Kasumi-1 (cell line): ENCODE measurements around the gene RMDN3.

ENCODE experiments used
- DNase-seq, 2 experiments: peaks; one replicate each; lab custom pipeline; 2025; lab: John Stamatoyannopoulos, UW

The RMDN3 gene

GRCh38 chr15:40747685-40748631, 7.1 kb downstream of the RMDN3 start:
- no peak for DNase-seq

GRCh38 chr15:40746916-40747418, 8.1 kb downstream of the RMDN3 start:
- no peak for DNase-seq

- no peak for DNase-seq
These were observed 10.3 kb downstream of the RMDN3 start for GRCh38 chr15:40744815-40745152.

GRCh38 chr15:40743921-40744814, 10.9 kb downstream of the RMDN3 start:
- DNase-seq = no peak

DNA sequence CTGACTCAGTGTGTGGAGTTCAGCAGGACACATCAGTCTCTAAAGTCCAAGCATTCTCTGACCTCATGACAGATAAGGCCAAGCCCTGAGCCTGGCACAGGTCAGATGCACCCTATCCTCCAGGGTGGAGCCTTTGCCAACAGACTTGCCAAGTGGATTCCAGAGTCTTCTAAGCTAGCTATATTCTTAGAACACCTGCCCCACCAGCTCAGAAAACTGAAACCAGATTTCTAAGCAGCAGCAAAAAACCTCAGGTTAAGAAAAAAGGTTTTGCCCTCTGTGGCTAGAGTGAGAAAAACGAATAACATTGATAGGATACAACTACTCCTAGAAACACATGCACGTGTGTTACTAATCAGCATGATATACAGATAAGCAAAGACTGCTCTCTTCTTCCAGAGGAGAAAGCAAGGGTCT, 11.6 kb downstream of the RMDN3 start:
- no peak for DNase-seq

- DNase-seq = no peak
These were observed 15.2 kb downstream of the RMDN3 start for GRCh38 chr15:40739854-40740253.

DNA sequence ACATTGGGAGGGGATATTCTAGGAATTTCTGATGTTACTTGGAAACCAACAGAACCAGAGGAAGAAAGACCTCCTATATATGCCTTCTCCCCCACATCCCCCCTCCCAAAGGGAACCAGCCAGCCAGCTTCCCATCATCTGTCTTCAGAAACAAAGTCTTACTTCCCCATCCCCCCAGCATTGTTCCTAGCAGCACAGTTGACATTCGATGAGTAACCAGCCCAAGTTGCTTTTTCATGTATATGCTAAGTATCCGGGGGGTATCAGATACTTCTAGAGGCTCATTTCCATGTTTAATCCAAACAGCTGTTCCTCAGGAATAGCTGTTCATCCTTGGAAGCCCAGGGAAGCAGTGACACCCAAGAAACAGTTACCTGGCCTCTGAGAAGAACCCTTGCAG, 16.0 kb downstream of the RMDN3 start:
- DNase-seq = no peak

DNA sequence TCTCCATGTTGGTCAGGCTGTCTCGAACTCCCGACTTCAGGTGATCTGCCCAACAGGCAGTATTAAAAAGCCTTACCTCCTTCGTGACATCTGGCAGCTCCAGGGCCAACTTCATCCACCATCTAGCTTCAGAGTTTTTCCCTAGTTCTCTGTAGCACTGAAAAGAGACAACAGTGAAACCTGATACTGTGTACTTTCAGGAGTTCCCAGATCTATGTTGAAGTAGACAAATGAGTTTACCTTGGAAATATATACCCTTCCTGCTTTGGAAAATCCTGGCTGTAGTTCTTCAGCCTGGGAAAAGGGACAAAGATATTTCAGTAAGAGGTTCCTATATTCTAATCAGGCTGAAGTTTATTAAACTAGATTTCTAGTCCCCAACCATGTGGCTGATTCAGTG, 18.0 kb downstream of the RMDN3 start:
- DNase-seq = no peak

DNA sequence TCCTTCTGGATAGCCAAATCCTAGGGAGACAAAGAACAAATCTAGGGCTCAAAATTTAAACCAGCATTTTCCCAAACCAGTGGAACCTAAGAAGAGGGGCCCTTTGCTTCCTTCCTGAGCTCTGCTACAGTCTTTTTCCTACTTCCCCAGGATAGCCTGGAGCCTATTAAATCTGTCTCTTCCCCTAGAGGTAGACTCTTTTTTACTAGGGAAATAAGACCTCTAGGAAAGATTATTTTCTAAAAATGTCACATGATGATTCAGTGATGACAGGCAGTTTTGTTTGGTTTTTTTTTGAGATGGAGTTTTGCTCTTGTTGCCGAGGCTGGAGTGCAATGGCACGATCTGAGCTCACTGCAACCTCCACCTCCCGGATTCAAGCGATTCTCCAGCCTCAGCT, 18.5 kb downstream of the RMDN3 start:
- no peak for DNase-seq

GRCh38 chr15:40731034-40731433, 24.0 kb downstream of the RMDN3 start:
- no peak for DNase-seq

DNA sequence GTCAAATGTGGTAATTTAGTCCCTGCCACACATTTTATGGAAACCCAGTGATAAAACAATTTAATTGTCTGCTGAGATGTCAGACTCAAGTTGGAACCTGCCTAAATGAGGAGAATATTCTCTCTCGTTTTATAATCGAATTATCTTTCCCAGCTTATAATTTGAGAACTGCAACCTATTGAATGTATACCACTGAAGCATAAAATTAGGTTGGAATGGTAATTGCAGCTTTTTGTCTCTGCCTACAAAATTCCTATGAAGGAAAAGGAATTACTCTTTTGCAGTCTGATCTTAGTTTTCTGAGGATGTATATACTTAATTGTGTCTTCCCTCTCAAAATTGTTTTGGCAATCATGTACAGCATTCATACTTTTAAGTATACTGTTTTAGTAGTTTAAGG, 31.1 kb downstream of the RMDN3 start:
- DNase-seq = no peak

GRCh38 chr15:40722934-40723333, 32.1 kb downstream of the RMDN3 start:
- no peak for DNase-seq

DNA sequence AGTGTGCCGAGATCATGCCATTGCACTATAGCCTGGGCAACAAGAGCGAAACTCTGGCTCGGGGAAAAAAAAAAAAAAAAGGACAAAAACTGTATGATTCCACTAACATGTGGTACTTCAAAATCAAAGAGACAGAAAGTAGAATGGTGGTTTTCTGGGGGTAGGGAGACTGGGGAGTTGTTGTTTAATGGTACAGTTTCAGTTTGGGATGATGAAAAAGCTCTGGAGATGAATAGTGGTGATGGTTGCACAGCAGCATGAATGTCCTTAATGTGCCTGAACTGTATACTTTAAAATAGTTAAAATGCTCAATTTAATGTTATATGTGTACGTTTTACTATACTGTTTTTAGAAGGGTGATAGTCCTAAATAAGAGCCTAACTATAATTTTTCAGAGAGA, 32.7 kb downstream of the RMDN3 start:
- no peak for DNase-seq

DNA sequence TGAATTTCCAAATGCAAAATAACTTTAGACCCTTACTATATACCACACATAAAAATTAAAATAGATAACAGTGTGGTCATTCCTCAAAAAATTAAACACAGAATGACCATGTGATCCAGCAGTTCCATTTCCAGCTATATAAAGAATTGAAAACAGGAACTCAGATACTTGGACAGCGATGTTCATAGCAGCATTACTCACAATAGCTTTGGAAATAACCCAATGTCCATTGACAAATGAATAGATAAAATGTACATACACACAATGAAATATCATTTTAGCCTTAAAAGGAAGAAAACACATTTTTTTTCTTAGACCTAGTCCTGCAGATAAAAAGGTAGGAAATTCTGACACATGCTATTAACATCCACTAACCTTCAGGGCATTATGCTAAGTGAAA, 33.4 kb downstream of the RMDN3 start:
- DNase-seq = no peak

DNA sequence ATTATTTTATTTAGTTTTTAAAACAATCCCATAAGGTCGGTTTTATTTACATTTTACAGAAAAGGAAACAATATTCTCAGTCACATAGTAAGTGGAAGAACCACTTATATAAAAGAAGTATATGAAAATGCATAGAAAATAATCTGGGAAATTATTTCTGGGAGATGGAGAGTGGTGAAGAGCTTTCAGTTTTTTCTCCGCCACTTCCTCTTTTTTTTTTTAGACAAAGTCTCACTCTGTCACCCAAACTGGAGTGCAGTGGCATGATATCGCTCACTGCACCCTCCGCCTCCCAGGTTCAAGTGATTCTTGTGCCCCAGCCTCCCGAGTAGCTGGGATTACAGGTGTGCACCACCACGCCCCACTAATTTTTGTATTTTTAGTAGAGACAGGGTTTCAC, 38.9 kb downstream of the RMDN3 start:
- peak in 1 of 2 experiments; percentile 6 for DNase-seq

- no peak for DNase-seq
These were observed 40.9 kb downstream of the RMDN3 start for GRCh38 chr15:40714144-40714543.

DNA sequence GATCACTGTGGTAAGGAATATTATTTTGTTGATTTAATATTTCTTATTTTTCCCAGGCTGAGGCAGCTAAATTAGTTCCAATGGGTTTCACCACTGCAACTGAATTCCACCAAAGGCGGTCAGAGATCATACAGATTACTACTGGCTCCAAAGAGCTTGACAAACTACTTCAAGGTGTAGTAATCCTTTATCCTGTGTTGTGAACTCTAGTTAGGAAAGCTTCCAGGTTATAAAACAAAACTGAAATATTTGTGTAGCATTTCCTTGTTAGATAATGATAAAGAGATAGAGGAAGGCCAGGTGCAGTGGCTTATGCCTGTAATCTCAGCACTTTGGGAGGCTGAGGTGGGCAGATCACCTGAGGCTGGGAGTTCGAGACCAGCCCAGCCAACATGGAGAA, 48.9 kb downstream of the RMDN3 start:
- DNase-seq = no peak

- peak; percentile 39 to 42 for DNase-seq
These were observed 53.0 kb downstream of the RMDN3 start for GRCh38 chr15:40702077-40702476.

DNA sequence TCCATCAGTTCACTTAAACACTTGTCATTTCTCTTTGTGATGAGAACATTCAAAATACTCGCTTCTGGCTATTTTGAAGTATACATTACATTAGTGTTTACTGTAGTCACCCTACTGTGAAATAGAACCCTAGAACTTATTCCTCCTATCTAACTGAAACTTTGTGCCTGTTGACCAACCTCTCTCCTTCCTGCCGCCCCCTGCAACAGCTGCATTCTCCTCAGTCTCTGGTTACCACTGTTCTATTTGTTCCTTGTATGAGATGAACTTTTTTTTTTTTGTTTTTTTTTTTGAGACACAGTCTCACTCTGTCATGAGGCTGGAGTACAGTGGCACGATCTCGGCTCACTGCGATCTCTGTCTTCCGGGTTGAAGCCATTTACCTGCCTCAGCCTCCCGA, 57.1 kb downstream of the RMDN3 start:
- no peak for DNase-seq

GRCh38 chr15:40696228-40696627, 58.8 kb downstream of the RMDN3 start:
- DNase-seq = no peak

- no peak for DNase-seq
These were observed 59.6 kb downstream of the RMDN3 start for GRCh38 chr15:40695469-40695890.

GRCh38 chr15:40694688-40695468, 60.2 kb downstream of the RMDN3 start, which contains the start of gene RAD51:
Gene RAD51 (plus strand): TSS chr15:40695174. CDS start chr15:40698759, 3,585 bp downstream.
- peak; percentile 82 to 87 for DNase-seq
